Chondrocyte (in vitro differentiated cells): Measurements from ENCODE around the gene FAM163A. TPM values are rescaled to one million over a fixed set of nuclear protein-coding genes. Genes with fewer than 3 reads are reported as not detected.
"Not testable (repeated sequence)": the region's sequence is repeated elsewhere in the genome, so short reads cannot be mapped to it uniquely, and the experiment has no call there.

ENCODE experiments used
- DNase-seq: peaks from one replicate; pipeline ENCODE4 v3.0.0; 2021; ENCODE audit warnings: mixed read lengths, low spot score
- H3K27ac Mint-ChIP-seq: one replicate; pipeline ENCODE4 v1.8.0; 2021; ENCODE audit warnings: mild to moderate bottlenecking, moderate library complexity, mixed read lengths; ENCODE audit not compliant: unreplicated experiment
- H3K27me3 Mint-ChIP-seq: 2 replicates; pipeline ENCODE4 v1.8.0; 2021; ENCODE audit warnings: low read depth, mixed read lengths
- H3K36me3 Mint-ChIP-seq: 2 replicates; pipeline ENCODE4 v1.8.0; 2021; ENCODE audit warnings: low read depth, mixed read lengths
- H3K4me1 Mint-ChIP-seq: 2 replicates; pipeline ENCODE4 v1.8.0; 2021; ENCODE audit warnings: low read depth, mild to moderate bottlenecking, mixed read lengths
- H3K4me3 Mint-ChIP-seq: one replicate; pipeline ENCODE4 v1.8.0; 2021; ENCODE audit warnings: mild to moderate bottlenecking, moderate library complexity, mixed read lengths; ENCODE audit not compliant: unreplicated experiment
- H3K9me3 Mint-ChIP-seq: 2 replicates; pipeline ENCODE4 v1.8.0; 2021; ENCODE audit warnings: low read depth, mixed read lengths
- CTCF ChIP-seq: fragments of 200-600 bp; sonication (generic); IDR thresholded peaks from 2 replicates; pipeline ENCODE4 v1.5.0; 2021; ENCODE audit warnings: antibody characterized with exemption, mild to moderate bottlenecking, moderate library complexity
- total RNA-seq: library from RNA; stranded (reverse); gene quantifications from 3 replicates; pipeline ENCODE4 v1.2.1, GENCODE V29; 2021

Gene FAM163A
- total RNA-seq, 1 donor from 2014 or later, result not detected

- H3K27ac Mint-ChIP-seq, result no peak overlapping the region
- no peaks in the 10 kb centered on the region for H3K9me3 Mint-ChIP-seq
Measured at GRCh38 chr1:179853102-179853501, 110.0 kb downstream of the FAM163A start.

GRCh38 chr1:179855831-179856230 is 112.7 kb downstream of the FAM163A start:
- DNase-seq, H3K9me3 Mint-ChIP-seq, H3K27me3 Mint-ChIP-seq, H3K4me3 Mint-ChIP-seq, H3K4me1 Mint-ChIP-seq, H3K27ac Mint-ChIP-seq: not testable (repeated sequence)
- H3K36me3 Mint-ChIP-seq, result peaks cover 16% of the 10 kb centered on the region

More at GRCh38 chr1:179853102-179853501, 110.0 kb downstream of the FAM163A start:
- Mint-ChIP-seq H3K4me1 (no peaks in the 10 kb centered on the region), H3K27me3 (no peaks in the 10 kb centered on the region), H3K36me3 (peaks cover 29% of the 10 kb centered on the region), H3K4me3 (no peak overlapping the region)
- DNase-seq, result no peak
- no peak for TF ChIP-seq CTCF

GRCh38 chr1:179856296-179856695 is 113.2 kb downstream of the FAM163A start:
- Mint-ChIP-seq H3K9me3 (no peaks in the 10 kb centered on the region), H3K4me1 (no peaks in the 10 kb centered on the region), H3K4me3 (no peak overlapping the region), H3K27ac (no peak overlapping the region), H3K36me3 (peaks cover 13% of the 10 kb centered on the region), H3K27me3 (no peaks in the 10 kb centered on the region)
- no peak for TF ChIP-seq CTCF
- no peak for DNase-seq

GRCh38 chr1:179857009-179857408 is 113.9 kb downstream of the FAM163A start:
- TF ChIP-seq CTCF, result no peak
- H3K9me3 Mint-ChIP-seq, result no peaks in the 10 kb centered on the region

GRCh38 chr1:179860652-179861051 is 117.6 kb downstream of the FAM163A start:
- DNase-seq, result no peak
- H3K4me1 Mint-ChIP-seq, result no peaks in the 10 kb centered on the region
- no peak overlapping the region for H3K4me3 Mint-ChIP-seq
- H3K27ac Mint-ChIP-seq, result no peak overlapping the region
- TF ChIP-seq CTCF, result no peak
- no peaks in the 10 kb centered on the region for H3K9me3 Mint-ChIP-seq
- H3K27me3 Mint-ChIP-seq, result no peaks in the 10 kb centered on the region
- peaks cover 25% of the 10 kb centered on the region for H3K36me3 Mint-ChIP-seq

More at GRCh38 chr1:179857009-179857408, 113.9 kb downstream of the FAM163A start:
- no peaks in the 10 kb centered on the region for H3K4me1 Mint-ChIP-seq
- H3K27me3 Mint-ChIP-seq, result no peaks in the 10 kb centered on the region
- H3K4me3 Mint-ChIP-seq, result no peak overlapping the region
- no peak overlapping the region for H3K27ac Mint-ChIP-seq
- no peak for DNase-seq
- peaks cover 12% of the 10 kb centered on the region for H3K36me3 Mint-ChIP-seq

GRCh38 chr1:179865377-179865776 is 122.3 kb downstream of the FAM163A start:
- peak overlapping the region; percentile 10 for H3K27ac Mint-ChIP-seq
- H3K36me3 Mint-ChIP-seq, result peaks cover 29% of the 10 kb centered on the region
- H3K4me3 Mint-ChIP-seq, result no peak overlapping the region
- H3K4me1 Mint-ChIP-seq, result peaks cover 8% of the 10 kb centered on the region
- H3K27me3 Mint-ChIP-seq, result no peaks in the 10 kb centered on the region
- TF ChIP-seq CTCF, result no peak
- no peak for DNase-seq
- no peaks in the 10 kb centered on the region for H3K9me3 Mint-ChIP-seq
